Endothelial cell of umbilical vein (primary cell): Measurements from ENCODE around the gene ZMIZ1. TPM values are rescaled to one million over a fixed set of nuclear protein-coding genes. Genes with fewer than 3 reads are reported as not detected.

Experiments
- BruUV-seq: library from RNA; stranded (reverse); fragments of 400-500 nt; replicated peaks from 2 replicates; lab custom pipeline; 2021; lab: Mats Ljungman, UMichigan
- CTCF ChIA-PET: fragments of 300-600, 350-600 bp; sonication (Branson Sonifier 250); formaldehyde crosslinking; loops from one replicate; lab custom pipeline; 2021; ENCODE audit warnings: antibody characterized with exemption, inconsistent platforms; lab: Charles Lee
- POLR2A ChIA-PET: fragments of 300-600, 350-600 bp; sonication (Branson Sonifier 250); formaldehyde crosslinking; loops from one replicate; lab custom pipeline; 2021; ENCODE audit warnings: antibody characterized with exemption, inconsistent platforms; lab: Charles Lee
- DNase-seq: peaks from one replicate; pipeline ENCODE4 v3.0.0-alpha.2; 2011; ENCODE audit warnings: low read depth, low spot score
- FAIRE-seq: peaks from 2 replicates; lab custom pipeline; 2011; peaks lifted over from hg19 to GRCh38; lab: Jason Lieb, UNC
- H2AFZ ChIP-seq: 2 replicates; pipeline ENCODE4 v1.6.0; 2012; ENCODE audit warnings: low read depth, low read length, control low read depth, inconsistent platforms
- H3K27ac ChIP-seq: 2 replicates; pipeline ENCODE4 v1.5.1; 2011; ENCODE audit warnings: low read depth, mild to moderate bottlenecking, control low read depth, low read length, moderate library complexity; ENCODE audit not compliant: insufficient read depth
- H3K27me3 ChIP-seq, 2 experiments: 2 replicates each; pipeline versions ENCODE4 v1.6.0 to v1.6.1; 2011; ENCODE audit warnings: low read length in 2 of 2, mixed read lengths in 1 of 2; ENCODE audit not compliant: control insufficient read depth in 2 of 2, insufficient read depth in 2 of 2
- H3K36me3 ChIP-seq, 2 experiments: 2 replicates in 1 of 2; 3 replicates in 1 of 2; pipeline ENCODE4 v1.5.1; 2011; ENCODE audit warnings: low read length in 2 of 2, mild to moderate bottlenecking in 1 of 2, moderate library complexity in 1 of 2; ENCODE audit not compliant: control insufficient read depth in 2 of 2, insufficient read depth in 2 of 2; ENCODE audit errors: extremely low read depth in 1 of 2
- H3K4me1 ChIP-seq: 3 replicates; pipeline ENCODE4 v1.5.1; 2011; ENCODE audit warnings: mild to moderate bottlenecking, low read length; ENCODE audit not compliant: control insufficient read depth, insufficient read depth; ENCODE audit errors: extremely low read depth
- H3K4me2 ChIP-seq: 2 replicates; pipeline ENCODE4 v1.6.1; 2011; ENCODE audit warnings: low read length, control low read depth, mixed read lengths; ENCODE audit not compliant: insufficient read depth
- H3K4me3 ChIP-seq, 3 experiments: fragments of 200-600 bp in 1 of 3; sonication (generic), shearing (Covaris generic) in 1 of 3; replicated peaks in 1 of 3; 2 replicates each; pipeline ENCODE4 v1.5.1; 2011 to 2016; ENCODE audit warnings: control low read depth in 3 of 3, low read length in 3 of 3, mild to moderate bottlenecking in 2 of 3, inconsistent platforms in 1 of 3, low read depth in 1 of 3, moderate library complexity in 1 of 3; ENCODE audit not compliant: insufficient read depth in 1 of 3
- H3K79me2 ChIP-seq: 2 replicates; pipeline ENCODE4 v1.6.0; 2012; ENCODE audit warnings: low read length, inconsistent platforms; ENCODE audit not compliant: control insufficient read depth, insufficient read depth
- H3K9ac ChIP-seq: replicated peaks from 2 replicates; pipeline ENCODE3; 2011; ENCODE audit warnings: low read length, control low read depth; ENCODE audit not compliant: insufficient read depth; ENCODE audit errors: extremely low read depth
- H3K9me1 ChIP-seq: replicated peaks from 3 replicates; pipeline ENCODE4 v1.6.0; 2011; ENCODE audit warnings: mild to moderate bottlenecking, low read length; ENCODE audit not compliant: control insufficient read depth, insufficient read depth; ENCODE audit errors: extremely low read depth
- H3K9me3 ChIP-seq: replicated peaks from 2 replicates; pipeline ENCODE4 v1.5.1; 2012; ENCODE audit warnings: low read length, inconsistent platforms; ENCODE audit not compliant: control insufficient read depth, insufficient read depth
- H4K20me1 ChIP-seq: replicated peaks from 2 replicates; pipeline ENCODE3; 2011; ENCODE audit warnings: mild to moderate bottlenecking, low read length; ENCODE audit not compliant: control insufficient read depth, insufficient read depth; ENCODE audit errors: extremely low read depth
- CTCF ChIP-seq, 2 donors: IDR thresholded peaks; 1 replicate in 1 of 2; 2 replicates in 1 of 2; pipeline ENCODE4 v1.5.1; 2011; ENCODE audit warnings: low read length in 2 of 2, mild to moderate bottlenecking in 2 of 2, moderate library complexity in 2 of 2, control low read depth in 1 of 2, inconsistent platforms in 1 of 2, low read depth in 1 of 2; ENCODE audit not compliant: insufficient read depth in 1 of 2; ENCODE audit errors: extremely low read depth in 1 of 2
- EZH2 ChIP-seq: IDR thresholded peaks from 2 replicates; pipeline ENCODE4 v1.6.1; 2012; ENCODE audit warnings: borderline replicate concordance, low read depth, mild to moderate bottlenecking, moderate library complexity, low read length, inconsistent platforms; ENCODE audit not compliant: severe bottlenecking
- FOS ChIP-seq: IDR thresholded peaks from 2 replicates; pipeline ENCODE4 v1.6.1; 2011; ENCODE audit warnings: mild to moderate bottlenecking, low read length, moderate library complexity, borderline replicate concordance; ENCODE audit not compliant: insufficient read depth
- GATA2 ChIP-seq: IDR thresholded peaks from 2 replicates; pipeline ENCODE4 v1.7.0; 2011; ENCODE audit warnings: low read depth, mild to moderate bottlenecking, moderate library complexity, mixed read lengths, low read length; ENCODE audit not compliant: insufficient read length, insufficient read depth
- JUN ChIP-seq: IDR thresholded peaks from 2 replicates; pipeline ENCODE4 v1.6.1; 2011; ENCODE audit warnings: borderline replicate concordance, low read depth; ENCODE audit not compliant: insufficient read length, insufficient read depth
- MAX ChIP-seq: IDR thresholded peaks from 2 replicates; pipeline ENCODE4 v1.6.1; 2011; ENCODE audit not compliant: insufficient read depth, insufficient read length
- MYC ChIP-seq: IDR thresholded peaks from one replicate; pipeline ENCODE4 v1.6.1; 2011; ENCODE audit warnings: mild to moderate bottlenecking, low read depth, low read length
- POLR2A ChIP-seq: IDR thresholded peaks from 2 replicates; pipeline ENCODE4 v1.6.1; 2012; ENCODE audit warnings: low read depth, mild to moderate bottlenecking, control low read depth, low read length
- POLR2AphosphoS5 ChIP-seq: IDR thresholded peaks from 2 replicates; pipeline ENCODE4 v1.6.1; 2012; ENCODE audit warnings: low read depth, mild to moderate bottlenecking, control low read depth, low read length, moderate library complexity; ENCODE audit not compliant: insufficient read depth
- dilution Hi-C: fragments of 300-500 bp; cut with MboI; formaldehyde crosslinking; loops from one replicate; pipeline ENCODE4 v1.15.0; 2019; ENCODE audit warnings: low sequenced_read_pairs; ENCODE audit not compliant: extremely low pct_ligation_motif_present
- intact Hi-C: fragments of 100-400 bp; cut with micrococcal nuclease; formaldehyde crosslinking; loops from one replicate; pipeline ENCODE4 v1.10.0; 2022
- polyA plus RNA-seq, 4 experiments: library from polyadenylated mRNA; depleted of rRNA in 3 of 4; stranded (reverse) in 3 of 4; unstranded in 1 of 4; fragments of >200 nt; gene quantifications; 2 replicates each; pipeline versions ENCODE4 v1.2.1 to v1.2.3, GENCODE V29; 2011 to 2012; ENCODE audit warnings: missing spikeins in 1 of 4
- total RNA-seq: library from RNA; stranded (reverse); gene quantifications from 2 replicates; pipeline ENCODE4 v1.2.3, GENCODE V29; 2021

The ZMIZ1 gene
- total and polyA plus RNA-seq, 2 donors (not counting 3 experiments of a cell fraction or from before 2014, with no cell fraction given), result 12.5 to 46.7 TPM

- intact Hi-C loops (no loop called here), dilution Hi-C loops (no loop called here)
- Histone ChIP-seq H3K27ac (no peak overlapping the region), H3K27me3 (no peaks in the 10 kb centered on the region), H3K36me3 (peaks cover 10 to 37% of the 10 kb centered on the region in 2 experiments), H3K4me2 (no peak overlapping the region), H3K9ac (no peak overlapping the region), H2AFZ (no peak overlapping the region), H3K79me2 (no peaks in the 10 kb centered on the region), H4K20me1 (no peaks in the 10 kb centered on the region), H3K9me1 (no peaks in the 10 kb centered on the region), H3K4me1 (peaks cover 11% of the 10 kb centered on the region), H3K9me3 (no peaks in the 10 kb centered on the region), H3K4me3 (no peak overlapping the region)
- TF ChIP-seq POLR2A (no peak), FOS (no peak), MAX (no peak), EZH2 (no peak), CTCF (IDR thresholded peaks at IDR 0.05; ENCODE audit: extremely low read depth in 1 of 2, insufficient read depth in 1 of 2, low read depth in 1 of 2, low read length in 2 of 2) (no peak), GATA2 (no peak), MYC (no peak), JUN (no peak), POLR2AphosphoS5 (no peak)
- FAIRE-seq (no peak), DNase-seq (no peak)
- ChIA-PET CTCF (interaction anchor here (1.1 kb wide), 1 partner anchor 48 kb away, joined by 3 read pairs; no protein-coding TSS in a partner anchor), POLR2A (no interaction called here)
- no TSS peak for BruUV-seq
Observed at GRCh38 chr10:79313911-79314439, 245.2 kb downstream of the ZMIZ1 start.
